HCT116 (cell line): ENCODE data around the gene THAP3. TPM values are rescaled to one million over a fixed set of nuclear protein-coding genes. Genes with fewer than 3 reads are reported as not detected.

Experiments
- total RNA-seq: library from RNA; stranded (reverse); gene quantifications from one replicate; pipeline ENCODE4 v1.2.1, GENCODE V29; 2021; ENCODE audit not compliant: unreplicated experiment

Gene THAP3
- total RNA-seq, 1 experiment from 2014 or later = 23.1 TPM

Other genes starting within 250 kb of the THAP3 start
- gene ACOT7, start 231.1 kb upstream of the THAP3 start, total RNA-seq = 162 TPM
- 8.4 TPM for gene HES2, start 204.9 kb upstream of the THAP3 start, total RNA-seq
- 114 TPM for gene ESPN, start 200.1 kb upstream of the THAP3 start, total RNA-seq
- gene TNFRSF25, start 158.7 kb upstream of the THAP3 start, total RNA-seq = 27.5 TPM
- gene PLEKHG5, start 133.2 kb upstream of the THAP3 start, total RNA-seq = 33.0 TPM
- gene NOL9, start 70.4 kb upstream of the THAP3 start, total RNA-seq = 46.4 TPM
- not detected for gene TAS1R1, start 69.6 kb upstream of the THAP3 start, total RNA-seq
- 41.9 TPM for gene ZBTB48, start 44.9 kb upstream of the THAP3 start, total RNA-seq
- gene KLHL21, start 22.0 kb upstream of the THAP3 start, total RNA-seq = 27.5 TPM
- 25.8 TPM for gene PHF13, start 11.1 kb upstream of the THAP3 start, total RNA-seq
- 75.6 TPM for gene DNAJC11, start 76.9 kb downstream of the THAP3 start, total RNA-seq
- 69.5 TPM for gene CAMTA1, start 160.6 kb downstream of the THAP3 start, total RNA-seq